ENCODE measurements around the gene GCNT1.

Gene GCNT1

GRCh38 chr9:76458903-76459693 is at the start of gene GCNT1:
Gene GCNT1, plus strand, starts transcription at chr9:76459182. Its CDS starts 43,200 bp downstream, at chr9:76502382.
- no peak for TF ChIP-seq FOXM1 (IDR thresholded peaks at IDR 0.05; ENCODE audit: borderline replicate concordance, low read depth)
- peak; percentile 73; the same call in 1 of the 2 replicates for TF ChIP-seq TAF1 (IDR thresholded peaks at IDR 0.05; ENCODE audit: low read depth)
- peak; percentile 35; the same call in 1 of the 2 replicates for TF ChIP-seq EGR1 (IDR thresholded peaks at IDR 0.05)
- no peak for TF ChIP-seq TCF12 (IDR thresholded peaks at IDR 0.05; ENCODE audit: low read depth)
- no peak for TF ChIP-seq ZBTB7A (IDR thresholded peaks at IDR 0.05; ENCODE audit: low read depth)
- no peak for TF ChIP-seq CEBPB (IDR thresholded peaks at IDR 0.05)
- TF ChIP-seq NFIC (IDR thresholded peaks at IDR 0.05), result 0 out of 2 replicates have a peak, but pooled peaks have one; percentile 17
- TF ChIP-seq CREB1 (IDR thresholded peaks at IDR 0.05; ENCODE audit: low read depth), result 0 out of 2 replicates have a peak, but pooled peaks have one; percentile 27
- no peak for TF ChIP-seq YY1 (IDR thresholded peaks at IDR 0.05; ENCODE audit: low read depth)
- no peak for TF ChIP-seq USF1 (IDR thresholded peaks at IDR 0.05)
- no peak for TF ChIP-seq REST (IDR thresholded peaks at IDR 0.05; ENCODE audit: low read depth)
- TF ChIP-seq EP300 (IDR thresholded peaks at IDR 0.05; ENCODE audit: borderline replicate concordance), result no peak; the same call in 1 of the 2 replicates
- peak; percentile 72 for TF ChIP-seq RAD21 (IDR thresholded peaks at IDR 0.05; ENCODE audit: low read depth)
- TF ChIP-seq MAX (IDR thresholded peaks at IDR 0.05), result peak; percentile 95
- peak; percentile 11; the same call in 1 of the 2 replicates for TF ChIP-seq TEAD4 (IDR thresholded peaks at IDR 0.05)

GRCh38 chr9:76412638-76413037 is 46.3 kb upstream of the GCNT1 start:
- TF ChIP-seq USF1 (IDR thresholded peaks at IDR 0.05), result no peak
- no peak for TF ChIP-seq CREB1 (IDR thresholded peaks at IDR 0.05; ENCODE audit: low read depth)
- TF ChIP-seq TEAD4 (IDR thresholded peaks at IDR 0.05), result no peak
- TF ChIP-seq TCF12 (IDR thresholded peaks at IDR 0.05; ENCODE audit: low read depth), result no peak
- no peak for TF ChIP-seq RAD21 (IDR thresholded peaks at IDR 0.05; ENCODE audit: low read depth)
- no peak for TF ChIP-seq EP300 (IDR thresholded peaks at IDR 0.05; ENCODE audit: borderline replicate concordance)
- TF ChIP-seq REST (IDR thresholded peaks at IDR 0.05; ENCODE audit: low read depth), result no peak

- TF ChIP-seq RAD21 (IDR thresholded peaks at IDR 0.05; ENCODE audit: low read depth), result no peak
- no peak for TF ChIP-seq ZBTB7A (IDR thresholded peaks at IDR 0.05; ENCODE audit: low read depth)
- no peak for TF ChIP-seq EP300 (IDR thresholded peaks at IDR 0.05; ENCODE audit: borderline replicate concordance)
- no peak for TF ChIP-seq YY1 (IDR thresholded peaks at IDR 0.05; ENCODE audit: low read depth)
- no peak for TF ChIP-seq CEBPB (IDR thresholded peaks at IDR 0.05)
- no peak for TF ChIP-seq NFIC (IDR thresholded peaks at IDR 0.05)
- TF ChIP-seq TEAD4 (IDR thresholded peaks at IDR 0.05), result no peak
- no peak for TF ChIP-seq FOXM1 (IDR thresholded peaks at IDR 0.05; ENCODE audit: borderline replicate concordance, low read depth)
- TF ChIP-seq USF1 (IDR thresholded peaks at IDR 0.05), result no peak
- TF ChIP-seq CREB1 (IDR thresholded peaks at IDR 0.05; ENCODE audit: low read depth), result no peak
- no peak for TF ChIP-seq TAF1 (IDR thresholded peaks at IDR 0.05; ENCODE audit: low read depth)
- TF ChIP-seq MAX (IDR thresholded peaks at IDR 0.05), result no peak
Measured at GRCh38 chr9:76413658-76414057, 45.3 kb upstream of the GCNT1 start.

GRCh38 chr9:76414661-76415060 is 44.3 kb upstream of the GCNT1 start:
- no peak for TF ChIP-seq TCF12 (IDR thresholded peaks at IDR 0.05; ENCODE audit: low read depth)
- TF ChIP-seq YY1 (IDR thresholded peaks at IDR 0.05; ENCODE audit: low read depth), result no peak

- TF ChIP-seq TAF1 (IDR thresholded peaks at IDR 0.05; ENCODE audit: low read depth), result no peak
- TF ChIP-seq MAX (IDR thresholded peaks at IDR 0.05), result no peak
- no peak for TF ChIP-seq ZBTB7A (IDR thresholded peaks at IDR 0.05; ENCODE audit: low read depth)
Measured at GRCh38 chr9:76415154-76415553, 43.8 kb upstream of the GCNT1 start.
